ENCODE data around the gene OR1C1.
"Not testable (repeated sequence)": the region's sequence is repeated elsewhere in the genome, so short reads cannot be mapped to it uniquely, and the experiment has no call there.

- TF ChIP-seq, protein P1, sequence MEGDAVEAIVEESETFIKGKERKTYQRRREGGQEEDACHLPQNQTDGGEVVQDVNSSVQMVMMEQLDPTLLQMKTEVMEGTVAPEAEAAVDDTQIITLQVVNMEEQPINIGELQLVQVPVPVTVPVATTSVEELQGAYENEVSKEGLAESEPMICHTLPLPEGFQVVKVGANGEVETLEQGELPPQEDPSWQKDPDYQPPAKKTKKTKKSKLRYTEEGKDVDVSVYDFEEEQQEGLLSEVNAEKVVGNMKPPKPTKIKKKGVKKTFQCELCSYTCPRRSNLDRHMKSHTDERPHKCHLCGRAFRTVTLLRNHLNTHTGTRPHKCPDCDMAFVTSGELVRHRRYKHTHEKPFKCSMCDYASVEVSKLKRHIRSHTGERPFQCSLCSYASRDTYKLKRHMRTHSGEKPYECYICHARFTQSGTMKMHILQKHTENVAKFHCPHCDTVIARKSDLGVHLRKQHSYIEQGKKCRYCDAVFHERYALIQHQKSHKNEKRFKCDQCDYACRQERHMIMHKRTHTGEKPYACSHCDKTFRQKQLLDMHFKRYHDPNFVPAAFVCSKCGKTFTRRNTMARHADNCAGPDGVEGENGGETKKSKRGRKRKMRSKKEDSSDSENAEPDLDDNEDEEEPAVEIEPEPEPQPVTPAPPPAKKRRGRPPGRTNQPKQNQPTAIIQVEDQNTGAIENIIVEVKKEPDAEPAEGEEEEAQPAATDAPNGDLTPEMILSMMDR (IDR thresholded peaks at IDR 0.05), result not testable (repeated sequence)
- not testable (repeated sequence) for TF ChIP-seq USF1 (IDR thresholded peaks at IDR 0.05; ENCODE audit: borderline replicate concordance, low read depth); MXI1 (IDR thresholded peaks at IDR 0.05; ENCODE audit: low read depth, low read length); RAD21 (IDR thresholded peaks at IDR 0.05; ENCODE audit: low read length); POLR2AphosphoS5 (IDR thresholded peaks at IDR 0.05; ENCODE audit: low read depth, low read length)
- TF ChIP-seq, protein P2, sequence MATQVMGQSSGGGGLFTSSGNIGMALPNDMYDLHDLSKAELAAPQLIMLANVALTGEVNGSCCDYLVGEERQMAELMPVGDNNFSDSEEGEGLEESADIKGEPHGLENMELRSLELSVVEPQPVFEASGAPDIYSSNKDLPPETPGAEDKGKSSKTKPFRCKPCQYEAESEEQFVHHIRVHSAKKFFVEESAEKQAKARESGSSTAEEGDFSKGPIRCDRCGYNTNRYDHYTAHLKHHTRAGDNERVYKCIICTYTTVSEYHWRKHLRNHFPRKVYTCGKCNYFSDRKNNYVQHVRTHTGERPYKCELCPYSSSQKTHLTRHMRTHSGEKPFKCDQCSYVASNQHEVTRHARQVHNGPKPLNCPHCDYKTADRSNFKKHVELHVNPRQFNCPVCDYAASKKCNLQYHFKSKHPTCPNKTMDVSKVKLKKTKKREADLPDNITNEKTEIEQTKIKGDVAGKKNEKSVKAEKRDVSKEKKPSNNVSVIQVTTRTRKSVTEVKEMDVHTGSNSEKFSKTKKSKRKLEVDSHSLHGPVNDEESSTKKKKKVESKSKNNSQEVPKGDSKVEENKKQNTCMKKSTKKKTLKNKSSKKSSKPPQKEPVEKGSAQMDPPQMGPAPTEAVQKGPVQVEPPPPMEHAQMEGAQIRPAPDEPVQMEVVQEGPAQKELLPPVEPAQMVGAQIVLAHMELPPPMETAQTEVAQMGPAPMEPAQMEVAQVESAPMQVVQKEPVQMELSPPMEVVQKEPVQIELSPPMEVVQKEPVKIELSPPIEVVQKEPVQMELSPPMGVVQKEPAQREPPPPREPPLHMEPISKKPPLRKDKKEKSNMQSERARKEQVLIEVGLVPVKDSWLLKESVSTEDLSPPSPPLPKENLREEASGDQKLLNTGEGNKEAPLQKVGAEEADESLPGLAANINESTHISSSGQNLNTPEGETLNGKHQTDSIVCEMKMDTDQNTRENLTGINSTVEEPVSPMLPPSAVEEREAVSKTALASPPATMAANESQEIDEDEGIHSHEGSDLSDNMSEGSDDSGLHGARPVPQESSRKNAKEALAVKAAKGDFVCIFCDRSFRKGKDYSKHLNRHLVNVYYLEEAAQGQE (IDR thresholded peaks at IDR 0.05; ENCODE audit: low read depth, low read length), result not testable (repeated sequence)
These were observed 18.1 kb downstream of the OR1C1 start for GRCh38 chr1:247742215-247742760.
